Measurements from ENCODE around the gene WASF1.

DNA sequence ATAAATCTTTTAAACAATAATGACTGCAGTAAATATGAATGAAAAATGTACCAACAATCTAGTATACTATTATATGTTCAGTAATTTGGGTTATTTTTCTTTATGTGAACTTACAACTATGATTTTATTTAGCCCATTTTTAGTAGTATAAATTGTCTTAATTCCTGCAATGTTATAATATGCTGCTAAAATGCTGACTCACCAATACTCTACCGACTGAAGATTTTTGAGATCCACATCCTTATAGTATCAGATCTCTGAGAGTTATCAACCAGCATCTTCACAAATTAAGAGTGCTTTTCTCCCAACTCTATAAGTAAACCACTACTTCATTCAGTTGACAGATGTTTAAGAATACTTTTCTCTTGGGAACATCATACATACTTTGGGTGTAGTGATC is 17.4 kb upstream of the WASF1 start:
- TF ChIP-seq EZH2 (IDR thresholded peaks at IDR 0.05) (no peak), POLR2AphosphoS5 (IDR thresholded peaks at IDR 0.05; ENCODE audit: borderline replicate concordance, low read depth, low read length) (no peak), FOXP2 (optimal IDR thresholded peaks at IDR 0.05; ENCODE audit: control extremely low read depth, extremely low read length, insufficient read depth) (no peak)
